NCI-H146 treated with DMSO at 0.1 percent for 48 hours (cell line): ENCODE results near the gene ALKBH5.
A peak's percentile ranks its signal among the peaks of the same experiment; 100 is the strongest.

Experiments
- DNase-seq: peaks from one replicate; lab custom pipeline; 2025; ENCODE audit not compliant: unreplicated experiment; lab: John Stamatoyannopoulos, UW

Gene ALKBH5

DNA sequence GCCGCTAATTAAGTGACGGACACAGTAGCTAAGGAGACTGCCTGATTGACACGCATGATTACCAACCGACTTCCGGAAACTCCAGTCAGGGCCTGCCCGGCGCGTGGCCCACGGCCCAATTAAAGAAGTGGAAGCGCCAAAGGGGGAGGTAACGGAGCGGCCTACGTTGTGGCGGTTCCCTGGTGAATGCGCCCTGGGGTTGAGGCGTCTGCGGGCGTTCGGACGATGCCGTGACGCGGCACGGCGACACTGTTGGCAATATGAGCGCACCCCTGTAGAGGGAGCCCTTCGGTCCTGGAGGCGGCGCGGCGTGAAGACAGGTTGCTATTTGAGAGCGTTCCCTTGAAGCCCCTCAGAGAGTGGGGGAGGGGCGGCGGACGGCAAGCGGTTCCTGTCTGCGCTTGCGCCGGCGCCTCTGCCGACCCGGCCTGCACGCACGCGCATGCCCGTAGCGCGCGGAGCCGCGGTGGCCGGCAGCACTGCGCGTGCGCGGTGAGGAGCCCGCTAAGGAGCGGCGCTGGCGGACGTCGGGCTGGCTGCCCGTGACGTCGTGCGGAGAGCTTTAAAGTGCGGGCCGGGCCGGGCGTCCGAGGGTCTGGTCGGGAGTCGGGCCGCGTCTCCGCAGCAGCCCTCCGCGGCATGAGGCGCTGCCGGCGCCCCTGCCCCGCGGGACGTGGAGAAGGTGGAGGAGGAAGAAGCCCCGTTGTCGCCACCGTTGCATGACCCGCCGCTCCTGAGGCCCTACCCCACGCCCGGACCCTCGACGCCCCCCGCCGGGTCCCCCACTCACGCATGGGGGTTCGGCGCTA, at the start of gene ALKBH5:
Gene ALKBH5, plus strand, starts transcription at position 495 of the 809 bp plus-strand sequence. CDS start 416 bp downstream, outside the sequence.
- DNase-seq: peak; percentile 96

DNA sequence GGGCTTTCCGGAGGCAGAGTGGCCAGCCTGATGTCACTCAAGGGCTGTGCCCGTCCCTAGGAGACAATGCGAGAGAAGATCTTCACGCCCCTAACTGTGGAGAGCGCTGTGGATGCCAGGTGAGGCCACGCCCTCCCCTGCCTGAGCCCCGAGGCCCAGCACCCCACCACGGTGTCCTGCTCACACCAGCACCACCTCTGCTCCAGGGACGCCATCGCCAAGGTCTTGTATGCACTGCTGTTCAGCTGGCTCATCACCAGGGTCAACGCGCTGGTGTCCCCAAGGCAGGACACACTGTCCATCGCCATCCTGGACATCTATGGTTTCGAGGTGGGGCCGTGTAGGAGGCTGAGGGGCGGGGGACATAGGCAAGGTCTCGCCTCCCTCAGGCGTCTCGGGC, 47.3 kb upstream of the ALKBH5 start:
- DNase-seq: no peak

DNA sequence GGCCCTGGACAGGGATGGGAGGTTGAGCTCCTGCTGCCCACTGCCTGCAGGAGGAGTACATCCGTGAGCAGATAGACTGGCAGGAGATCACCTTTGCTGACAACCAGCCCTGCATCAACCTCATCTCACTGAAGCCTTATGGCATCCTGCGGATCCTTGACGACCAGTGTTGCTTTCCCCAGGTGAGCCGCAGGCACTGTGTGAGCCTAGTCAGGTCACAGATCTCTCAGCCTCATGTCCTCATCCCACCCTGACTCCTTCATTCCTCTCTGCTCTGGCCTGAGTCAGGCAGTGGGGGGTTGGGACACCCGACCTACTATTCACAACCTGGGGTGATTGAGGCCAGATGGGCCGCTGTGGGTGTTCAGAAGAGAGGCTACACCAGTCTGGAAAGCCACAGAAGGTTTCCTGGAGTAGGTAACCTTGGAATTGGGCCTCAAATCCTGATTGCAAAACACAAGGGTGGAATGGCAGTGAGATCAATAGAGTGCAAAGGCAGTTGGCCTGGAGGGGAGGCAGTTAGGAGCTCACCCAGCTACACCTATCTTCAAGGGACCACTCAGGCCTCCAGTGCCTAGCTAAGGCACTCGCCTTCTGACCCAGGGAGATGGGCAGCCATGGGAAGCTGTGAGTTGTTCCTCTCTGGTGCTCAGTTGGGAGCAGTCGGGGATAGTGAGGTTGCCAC, 45.4 kb upstream of the ALKBH5 start:
- DNase-seq: no peak

DNA sequence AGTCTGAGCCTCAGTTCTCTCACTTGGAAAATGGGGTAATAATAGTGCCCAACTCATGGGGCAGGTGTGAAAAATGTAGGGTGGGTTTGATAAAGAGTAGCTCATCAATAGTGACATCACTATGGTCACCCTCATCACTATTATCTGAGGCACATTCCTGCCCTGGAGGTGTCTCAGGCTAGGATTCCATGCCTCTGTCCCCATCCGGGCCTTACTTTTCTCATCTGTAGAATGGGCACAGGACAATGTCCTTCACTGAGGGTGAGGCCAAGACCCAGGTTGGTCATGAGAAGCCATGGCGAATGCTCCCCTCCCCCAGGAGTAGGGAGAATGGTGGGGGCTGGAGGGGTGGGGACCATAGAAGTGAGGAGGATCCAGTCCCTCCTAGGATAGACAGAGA, 44.5 kb upstream of the ALKBH5 start:
- no peak for DNase-seq

DNA sequence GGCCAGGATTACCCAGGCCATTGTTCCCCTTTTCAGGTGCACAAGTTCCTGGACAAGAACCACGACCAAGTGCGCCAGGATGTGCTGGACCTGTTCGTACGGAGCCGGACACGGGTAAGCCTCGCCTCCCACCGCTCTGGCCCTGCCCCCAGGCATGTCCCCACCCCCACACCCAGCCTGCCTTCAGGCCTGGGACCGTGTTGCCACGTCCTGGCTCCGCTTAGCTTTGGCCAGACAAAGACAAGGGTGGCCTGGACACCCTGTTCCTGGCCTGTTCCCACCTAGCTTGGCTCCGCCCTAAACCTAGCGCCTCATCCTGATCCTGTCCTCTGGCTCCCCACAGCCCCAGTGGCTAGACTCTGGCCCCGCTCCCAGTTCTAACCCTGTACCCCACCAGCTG, 44.1 kb upstream of the ALKBH5 start:
- DNase-seq: no peak

DNA sequence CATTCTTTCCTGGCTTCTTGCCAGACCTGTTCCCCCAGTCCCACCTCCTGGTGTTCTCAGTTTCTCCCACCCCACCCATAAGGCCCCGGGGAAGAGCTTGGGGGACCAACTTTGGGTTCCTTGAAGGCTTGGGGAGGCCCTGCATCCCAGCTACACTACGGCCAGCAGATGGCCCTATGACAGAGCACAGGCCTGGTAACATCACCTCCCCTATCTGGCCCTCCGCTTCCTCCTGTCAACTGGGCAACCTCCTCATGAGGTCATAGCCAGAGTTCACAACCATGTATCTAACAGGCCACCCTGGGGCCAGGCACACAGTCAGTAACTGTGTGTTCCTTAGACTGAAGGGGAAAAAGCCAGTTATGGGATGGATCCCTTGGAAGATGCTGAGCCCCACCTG, 43.7 kb upstream of the ALKBH5 start:
- no peak for DNase-seq

DNA sequence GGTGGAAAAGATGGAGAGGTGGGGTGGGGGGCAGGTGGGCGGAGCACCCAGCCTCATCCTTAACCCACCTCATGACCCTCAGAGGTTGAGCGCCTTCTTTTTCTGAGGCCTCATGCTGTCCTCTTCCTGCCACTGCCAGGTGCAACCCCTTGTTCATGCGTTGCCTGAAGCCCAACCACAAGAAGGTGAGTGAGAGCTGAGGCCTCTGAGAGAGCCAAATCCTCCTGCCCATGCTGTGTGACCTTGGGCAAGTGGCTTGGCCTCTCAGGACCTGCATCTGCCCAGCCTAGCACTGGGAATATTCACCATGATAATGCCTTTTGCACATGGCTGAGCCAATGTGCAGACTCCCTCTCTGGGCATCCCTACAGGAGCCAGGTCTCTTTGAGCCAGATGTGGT, 43.0 kb upstream of the ALKBH5 start:
- DNase-seq: no peak

DNA sequence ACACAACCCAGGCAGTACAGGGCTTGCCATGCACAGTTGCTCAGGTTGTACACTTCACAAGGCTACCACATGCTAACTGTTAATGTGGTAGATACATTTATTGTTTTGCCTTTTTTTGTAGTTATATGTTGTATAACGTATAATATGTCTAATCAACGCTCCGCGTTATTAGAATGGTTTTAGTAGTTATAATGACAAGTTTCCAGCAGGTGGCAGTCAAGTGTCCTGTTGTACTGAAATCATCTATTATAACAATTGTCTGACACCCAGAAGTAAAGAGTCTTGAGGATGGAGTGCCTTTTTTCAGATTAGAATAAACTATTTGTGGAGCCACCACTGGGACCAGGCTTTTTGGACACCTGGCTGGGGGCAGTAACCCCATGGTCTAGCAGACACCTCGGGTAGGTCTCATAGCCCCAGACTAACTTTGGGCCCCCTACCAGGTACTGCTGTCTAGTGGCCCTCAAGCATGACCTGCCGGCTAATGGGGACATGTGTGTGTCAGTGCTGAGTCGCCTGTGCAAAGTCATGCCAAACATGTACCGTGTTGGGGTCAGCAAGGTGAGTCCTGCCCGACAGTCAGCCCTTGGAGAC, 42.3 kb upstream of the ALKBH5 start:
- peak; percentile 58 for DNase-seq

DNA sequence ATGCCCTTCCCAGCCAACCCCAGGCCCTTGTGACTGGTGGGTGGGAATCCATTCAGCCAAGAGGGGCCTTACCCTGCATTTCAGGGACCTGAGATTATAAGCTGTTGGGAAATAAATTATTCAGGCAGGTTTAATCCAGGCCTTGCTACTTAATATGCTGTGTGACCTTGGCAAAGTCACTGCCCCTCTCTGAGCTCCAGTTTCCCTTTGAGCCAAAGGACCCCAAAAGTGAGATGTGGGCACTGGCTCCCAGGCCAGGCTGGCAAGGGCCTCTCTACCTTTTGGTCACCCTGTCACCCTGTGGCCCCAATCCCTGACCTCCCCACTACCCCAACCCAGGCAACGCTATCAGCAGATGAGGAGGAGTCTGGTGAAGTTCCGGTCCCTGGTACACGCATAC, 41.2 kb upstream of the ALKBH5 start:
- DNase-seq: no peak

DNA sequence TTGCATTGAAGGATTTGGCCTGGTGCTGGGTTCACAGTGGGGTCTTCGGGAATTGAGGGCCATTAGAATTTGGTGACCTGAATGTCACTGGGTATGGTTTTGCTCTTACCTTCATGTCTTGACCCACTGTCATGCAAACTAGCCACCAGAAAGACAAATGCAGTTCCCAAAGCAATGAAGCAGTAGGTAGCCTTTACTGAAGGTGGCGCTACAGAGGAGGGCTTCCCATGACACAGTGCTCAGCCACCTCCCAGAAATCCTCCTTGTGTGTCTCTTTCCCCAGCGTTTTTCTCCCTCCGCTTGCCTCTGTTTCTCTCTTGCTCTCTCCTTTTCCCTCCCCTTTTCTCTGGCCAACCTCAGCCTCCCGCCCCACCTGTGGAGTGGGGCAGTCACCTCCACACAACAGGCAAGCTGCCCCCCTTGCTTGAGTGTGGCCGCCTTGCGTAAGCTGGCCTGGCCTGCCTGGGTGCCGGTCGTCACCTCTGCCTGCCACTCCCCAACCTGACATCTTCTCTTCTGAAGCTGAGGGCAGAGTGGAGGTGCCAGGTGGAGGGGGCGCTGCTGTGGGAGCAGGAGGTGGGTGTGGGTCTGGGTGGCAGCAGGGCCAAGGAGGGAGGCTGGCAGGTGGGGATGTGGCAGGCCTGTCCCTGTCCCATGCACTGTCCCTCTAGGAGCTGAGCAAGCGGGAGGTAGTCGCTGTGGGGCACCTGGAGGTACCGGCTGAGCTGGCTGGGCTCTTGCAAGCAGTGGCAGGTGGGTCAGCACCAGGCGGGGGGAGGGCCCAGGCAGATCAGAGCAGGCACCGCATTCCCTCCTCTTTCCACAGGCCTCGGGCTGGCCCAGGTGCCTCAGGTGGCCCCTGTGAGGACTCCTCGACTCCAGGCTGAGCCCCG, 40.3 kb upstream of the ALKBH5 start:
- DNase-seq: no peak

DNA sequence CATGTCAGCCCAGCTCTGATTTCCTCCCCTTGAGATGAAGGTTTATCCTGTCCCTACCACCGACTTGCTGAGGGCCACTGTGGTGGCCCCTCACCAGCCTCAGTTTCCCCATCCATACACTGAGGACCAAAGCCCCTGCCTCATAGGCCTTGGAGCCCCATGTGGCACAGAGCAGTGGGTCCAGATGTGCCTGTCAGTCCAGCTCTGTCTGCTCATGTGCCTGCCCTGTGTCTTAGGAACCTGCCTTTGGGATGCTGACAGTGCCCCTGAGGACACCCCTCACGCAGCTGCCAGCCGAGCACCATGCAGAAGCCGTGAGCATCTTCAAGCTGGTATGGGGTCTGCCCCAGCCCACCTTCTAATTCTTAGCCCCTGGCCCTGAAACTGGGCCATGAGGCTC, 39.4 kb upstream of the ALKBH5 start:
- no peak for DNase-seq

DNA sequence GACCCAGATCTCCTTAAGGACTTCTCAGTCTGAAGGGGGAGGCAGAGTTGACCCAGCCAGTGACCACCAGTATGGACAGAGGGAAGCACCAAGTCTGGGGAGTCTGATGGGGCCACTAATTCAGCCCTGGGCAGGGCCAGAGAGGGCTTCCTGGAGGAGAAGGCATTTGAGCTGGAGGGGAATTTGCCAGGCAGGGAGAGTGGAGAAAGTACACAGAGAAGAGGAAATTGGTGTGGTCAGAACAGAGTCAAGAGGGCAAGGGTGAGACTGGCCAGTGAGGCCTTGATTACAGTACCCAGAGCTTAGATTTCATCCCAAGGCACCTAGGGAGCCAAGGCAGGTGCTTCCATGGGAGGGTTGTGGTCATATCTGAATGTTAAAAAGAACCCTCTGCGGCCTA, 38.8 kb upstream of the ALKBH5 start:
- no peak for DNase-seq

DNA sequence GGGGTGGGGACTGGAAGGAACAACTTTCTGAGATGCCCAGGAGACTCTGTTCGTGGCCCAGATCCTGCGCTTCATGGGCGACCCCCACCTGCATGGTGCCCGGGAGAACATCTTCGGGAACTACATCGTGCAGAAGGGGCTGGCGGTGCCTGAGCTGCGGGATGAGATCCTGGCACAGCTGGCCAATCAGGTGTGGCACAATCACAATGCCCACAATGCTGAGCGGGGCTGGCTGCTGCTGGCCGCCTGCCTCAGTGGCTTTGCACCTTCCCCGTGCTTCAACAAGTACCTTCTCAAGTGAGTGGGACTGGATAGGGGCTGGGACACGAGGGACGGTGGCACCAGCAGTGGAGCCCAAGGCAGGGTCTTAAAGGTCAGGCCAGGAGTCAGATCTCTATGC, 37.8 kb upstream of the ALKBH5 start:
- DNase-seq: no peak

DNA sequence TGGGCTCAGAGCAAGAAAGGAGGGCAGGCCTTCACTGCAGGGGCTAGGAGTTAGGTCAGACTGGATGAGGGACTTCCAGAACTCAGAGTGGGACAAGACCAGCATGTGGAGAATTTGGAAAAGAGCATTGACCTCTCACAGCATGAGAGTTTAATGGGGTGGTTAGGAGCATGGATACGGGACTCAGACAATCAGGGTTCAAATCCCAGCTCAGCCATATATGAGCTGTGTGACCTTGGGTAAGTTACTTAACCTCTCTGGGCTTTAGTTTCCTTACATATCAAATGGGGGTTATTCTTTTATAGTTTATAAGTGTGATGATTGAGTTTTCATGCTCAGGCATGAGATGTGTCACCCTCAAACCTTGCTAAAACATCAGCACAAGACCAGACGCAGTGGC, 37.4 kb upstream of the ALKBH5 start:
- DNase-seq: no peak

DNA sequence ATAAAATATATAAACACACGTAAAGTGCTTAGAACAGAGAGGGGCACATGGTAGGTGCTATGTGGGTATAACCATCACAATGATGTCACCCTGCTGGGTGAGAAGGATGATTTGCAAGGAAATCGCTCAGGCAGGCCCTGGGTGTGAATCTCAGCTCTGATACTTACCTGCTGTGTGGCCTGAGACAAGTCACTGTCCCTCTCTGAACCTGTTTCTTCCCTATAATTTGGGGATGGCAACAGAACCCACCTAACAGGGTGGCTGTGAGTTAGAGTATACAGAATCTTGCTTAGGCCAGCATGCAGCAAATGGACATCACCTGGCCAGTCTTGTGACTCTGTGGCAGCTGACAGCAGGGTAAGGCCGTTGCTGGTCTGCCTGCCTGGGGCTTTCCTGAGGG, 36.6 kb upstream of the ALKBH5 start:
- no peak for DNase-seq

DNA sequence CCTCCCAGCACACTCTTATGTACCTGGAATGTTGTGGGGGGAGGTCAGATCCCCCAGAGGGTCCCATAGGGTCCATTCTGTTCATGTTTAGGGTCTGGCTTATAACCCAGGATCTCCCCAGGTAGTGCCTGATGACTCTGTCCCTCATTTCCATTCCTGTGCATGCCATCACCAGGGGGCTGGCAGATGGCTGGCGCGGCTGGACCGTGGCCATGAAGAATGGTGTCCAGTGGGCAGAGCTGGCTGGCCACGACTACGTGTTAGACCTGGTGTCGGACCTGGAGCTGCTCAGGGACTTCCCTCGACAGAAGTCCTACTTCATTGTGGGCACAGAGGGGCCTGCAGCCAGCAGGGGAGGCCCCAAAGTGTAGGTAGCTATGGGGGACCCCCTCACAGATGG, 35.0 kb upstream of the ALKBH5 start:
- DNase-seq: no peak

DNA sequence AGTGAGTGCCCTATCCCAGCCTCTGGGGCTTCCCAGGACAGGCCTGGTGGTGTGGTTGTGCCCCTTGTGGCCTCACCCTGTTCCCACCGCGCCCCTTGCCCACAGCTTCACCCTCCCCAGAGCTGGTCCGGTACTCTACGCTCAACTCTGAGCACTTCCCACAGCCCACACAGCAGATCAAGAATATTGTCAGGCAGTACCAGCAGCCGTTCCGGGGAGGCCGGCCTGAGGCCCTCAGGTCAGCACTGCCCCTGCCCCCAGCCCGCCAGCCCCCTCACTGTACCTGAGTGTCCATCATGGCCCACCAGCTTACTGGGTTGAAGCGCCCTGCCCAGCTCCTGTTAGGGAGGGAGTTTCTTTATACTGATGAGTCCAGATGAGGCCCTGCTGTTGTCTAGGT, 32.3 kb upstream of the ALKBH5 start:
- DNase-seq: no peak

DNA sequence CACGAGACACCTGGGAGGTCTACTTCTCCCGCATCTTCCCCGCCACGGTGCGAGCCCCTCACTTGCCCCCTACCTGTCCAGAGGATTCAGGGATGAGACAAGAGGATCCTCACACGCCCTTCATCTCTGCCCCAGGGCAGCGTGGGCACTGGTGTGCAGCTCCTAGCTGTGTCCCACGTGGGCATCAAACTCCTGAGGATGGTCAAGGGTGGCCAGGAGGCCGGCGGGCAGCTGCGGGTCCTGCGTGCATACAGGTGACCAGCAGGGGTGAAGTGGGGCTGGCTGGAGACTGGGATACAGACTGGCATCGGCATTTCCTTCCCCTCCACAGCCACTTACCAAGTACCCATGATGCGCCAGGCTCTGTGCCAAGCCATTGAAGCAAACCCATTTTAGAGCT, 28.4 kb upstream of the ALKBH5 start:
- DNase-seq: no peak

DNA sequence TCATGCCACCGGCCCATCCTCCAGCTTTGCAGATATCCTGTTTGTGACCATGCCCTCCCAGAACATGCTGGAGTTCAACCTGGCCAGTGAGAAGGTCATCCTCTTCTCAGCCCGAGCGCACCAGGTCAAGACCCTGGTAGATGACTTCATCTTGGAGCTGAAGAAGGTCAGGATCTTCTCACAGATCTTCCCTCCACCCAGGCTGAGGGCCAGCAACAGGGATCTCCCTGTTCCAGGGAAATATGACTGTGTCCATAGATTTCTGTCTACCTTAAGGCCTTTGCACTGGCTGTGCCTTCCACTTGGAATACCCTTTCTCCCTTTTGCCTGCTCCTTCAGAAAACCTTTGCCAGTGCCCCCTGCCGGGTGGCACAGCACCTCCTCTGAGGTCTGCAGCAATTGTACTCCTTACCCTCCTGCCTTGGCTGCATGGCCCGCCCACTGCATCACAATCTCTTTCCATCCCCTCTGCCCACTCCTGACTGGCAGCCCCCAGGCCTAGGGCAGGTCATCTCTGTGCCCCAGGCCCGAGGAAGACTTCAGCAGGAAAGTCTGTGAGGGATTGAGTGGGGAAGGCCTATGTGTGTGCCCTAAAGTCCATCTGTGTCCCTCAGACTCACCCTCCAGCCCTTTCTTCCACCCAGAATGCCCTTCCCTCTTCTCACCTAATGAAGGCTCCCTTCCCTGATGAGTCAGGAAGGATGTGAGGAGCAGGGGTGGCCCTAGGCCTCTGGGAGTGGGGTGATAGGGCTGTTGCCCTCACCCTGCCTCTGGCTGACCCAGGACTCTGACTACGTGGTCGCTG, 27.3 kb upstream of the ALKBH5 start:
- DNase-seq: no peak

DNA sequence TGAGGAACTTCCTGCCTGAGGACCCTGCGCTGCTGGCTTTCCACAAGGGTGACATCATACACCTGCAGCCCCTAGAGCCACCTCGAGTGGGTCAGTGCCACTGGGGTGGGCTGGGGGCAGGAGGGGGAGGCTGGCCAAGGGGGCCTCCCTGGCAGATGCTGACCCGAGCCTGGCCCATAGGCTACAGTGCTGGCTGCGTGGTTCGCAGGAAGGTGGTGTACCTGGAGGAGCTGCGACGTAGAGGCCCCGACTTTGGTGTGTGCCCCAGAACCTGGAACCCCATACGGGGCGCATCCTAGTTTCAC, 26.7 kb upstream of the ALKBH5 start:
- no peak for DNase-seq
